ENCODE measurements around the gene NAPG.
"Not testable (repeated sequence)": the region's sequence is repeated elsewhere in the genome, so short reads cannot be mapped to it uniquely, and the experiment has no call there.

The NAPG gene

GRCh38 chr18:10588975-10589374 is 63.1 kb downstream of the NAPG start:
- peak in 1 of 2 experiments; percentile 17 for DNase-seq

DNA sequence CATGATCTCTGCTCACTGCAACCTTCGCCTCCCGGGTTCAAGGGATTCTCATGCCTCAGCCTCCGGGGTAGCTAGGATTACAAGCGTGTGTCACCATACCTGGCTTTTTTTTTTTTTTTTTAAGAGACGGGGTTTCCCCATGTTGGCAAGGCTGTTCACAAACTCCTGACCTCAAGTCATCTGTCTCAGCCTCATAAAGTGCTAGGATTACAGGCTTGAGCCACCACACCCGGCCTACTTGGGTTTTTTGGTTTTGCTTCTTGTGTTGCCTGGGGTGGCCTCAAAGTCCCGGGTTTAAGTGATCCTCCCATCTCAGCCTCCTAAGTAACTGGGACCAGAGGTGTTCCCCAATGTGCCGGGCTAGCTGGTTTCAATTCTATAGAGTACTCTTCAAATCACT is 64.6 kb downstream of the NAPG start:
- DNase-seq, result no peak

- DNase-seq, result no peak
These were observed 66.1 kb downstream of the NAPG start for GRCh38 chr18:10591896-10592295.

DNA sequence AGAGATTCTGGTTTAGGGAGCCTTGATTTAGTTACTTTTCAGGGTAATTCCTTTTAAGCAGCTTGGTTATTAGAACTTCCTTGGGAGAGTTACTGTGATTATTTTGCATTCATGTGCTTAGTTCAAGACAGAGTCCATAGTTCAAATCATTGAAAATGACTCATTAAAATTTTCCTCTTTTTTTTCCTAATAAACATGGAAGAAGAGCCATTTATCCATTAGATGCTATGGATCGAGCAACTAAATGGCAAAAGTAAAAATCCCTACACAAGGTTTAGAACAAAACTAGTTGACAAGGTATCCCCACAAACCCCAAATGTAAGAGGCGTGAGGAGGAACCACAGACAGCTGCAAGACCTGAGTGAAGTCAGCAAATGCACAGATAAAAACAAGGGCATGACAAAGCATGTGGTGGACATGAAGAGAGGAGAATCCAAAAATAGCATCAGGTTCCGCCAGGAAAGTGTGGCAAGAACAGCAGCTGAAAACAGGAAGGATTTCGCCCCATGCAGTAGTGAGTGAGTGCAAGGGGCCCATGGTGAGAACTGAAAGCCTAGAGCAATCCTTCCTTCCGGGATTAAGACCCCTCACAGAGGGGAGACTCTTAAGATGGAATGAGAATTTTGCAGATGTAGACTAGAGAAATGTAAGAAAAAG is 67.7 kb downstream of the NAPG start:
- DNase-seq, result not testable (repeated sequence)

DNA sequence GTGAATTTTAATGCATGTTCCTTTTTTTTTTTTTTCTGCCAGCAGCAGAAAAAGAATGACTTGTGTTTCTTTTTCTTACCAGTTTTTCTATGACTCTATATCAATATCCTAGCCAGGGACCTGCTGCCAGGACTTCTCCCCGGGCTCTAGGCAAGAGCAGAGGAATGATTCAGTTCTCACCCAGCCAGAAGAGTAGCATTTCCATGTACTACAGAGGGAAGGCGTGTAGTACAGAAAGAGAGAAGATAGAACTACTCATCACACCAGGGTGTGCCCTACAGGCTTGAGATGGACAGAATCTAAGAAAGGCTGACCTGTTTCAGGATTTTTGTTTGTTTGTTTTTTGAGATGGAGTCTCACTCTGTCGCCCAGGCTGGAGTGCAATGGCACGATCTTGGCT is 70.1 kb downstream of the NAPG start:
- not testable (repeated sequence) for DNase-seq

DNA sequence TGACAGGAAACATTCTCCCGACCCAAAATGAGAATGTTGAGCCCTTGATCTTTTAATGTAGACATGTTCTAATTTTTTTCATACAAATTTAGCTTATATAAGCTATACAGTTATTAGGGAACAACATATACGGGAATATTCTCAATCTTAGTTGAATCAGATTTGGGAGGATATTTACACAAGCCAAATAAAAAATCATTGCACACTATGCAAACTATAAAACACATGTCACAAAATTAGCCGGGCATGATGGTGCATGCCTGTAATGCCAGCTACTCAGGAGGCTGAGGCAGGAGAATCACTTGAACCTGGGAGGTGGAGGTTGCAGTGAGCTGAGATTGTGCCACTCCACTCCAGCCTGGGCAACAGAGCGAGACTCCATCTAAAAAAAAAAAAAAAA is 71.9 kb downstream of the NAPG start:
- DNase-seq, result not testable (repeated sequence)

- not testable (repeated sequence) for DNase-seq
These were observed 74.9 kb downstream of the NAPG start for GRCh38 chr18:10600701-10601100.
